ENCODE results near the gene CAPN6.

The CAPN6 gene

GRCh38 chrX:111270339-111270738, at the start of gene CAPN6:
Gene CAPN6, minus strand, starts transcription at chrX:111270483. Its CDS starts 6,547 bp downstream, at chrX:111263936.
- no peak within 1 kb of the TSS for H3K4me3 ChIP-seq
- no peak for DNase-seq (ENCODE audit: low spot score)
- no peak within 1 kb of the TSS for H3K27ac ChIP-seq
- TF ChIP-seq CTCF (IDR thresholded peaks at IDR 0.05) = no peak

GRCh38 chrX:111319451-111319850, 49.2 kb upstream of the CAPN6 start:
- Histone ChIP-seq H3K4me3 (no peak overlapping the region), H3K27ac (no peak overlapping the region)
- TF ChIP-seq CTCF (IDR thresholded peaks at IDR 0.05) = no peak
- no peak for DNase-seq (ENCODE audit: low spot score)

GRCh38 chrX:111318901-111319300, 48.6 kb upstream of the CAPN6 start:
- TF ChIP-seq CTCF (IDR thresholded peaks at IDR 0.05) = no peak
- Histone ChIP-seq H3K27ac (no peak overlapping the region), H3K4me3 (no peak overlapping the region)
- DNase-seq (ENCODE audit: low spot score) = no peak

- no peak overlapping the region for H3K27ac ChIP-seq
- TF ChIP-seq CTCF (IDR thresholded peaks at IDR 0.05) = no peak
- DNase-seq (ENCODE audit: low spot score) = no peak
- H3K4me3 ChIP-seq = no peak overlapping the region
Measured at GRCh38 chrX:111309083-111309482, 38.8 kb upstream of the CAPN6 start.

GRCh38 chrX:111308039-111308438, 37.8 kb upstream of the CAPN6 start:
- no peak overlapping the region for H3K27ac ChIP-seq
- no peak for DNase-seq (ENCODE audit: low spot score)
- no peak for TF ChIP-seq CTCF (IDR thresholded peaks at IDR 0.05)
- H3K4me3 ChIP-seq = no peak overlapping the region

- no peak for TF ChIP-seq CTCF (IDR thresholded peaks at IDR 0.05)
- Histone ChIP-seq H3K4me3 (no peak overlapping the region), H3K27ac (no peak overlapping the region)
- DNase-seq (ENCODE audit: low spot score) = no peak
Measured at GRCh38 chrX:111302284-111302683, 32.0 kb upstream of the CAPN6 start.

- Histone ChIP-seq H3K4me3 (no peak overlapping the region), H3K27ac (no peak overlapping the region)
- no peak for DNase-seq (ENCODE audit: low spot score)
- TF ChIP-seq CTCF (IDR thresholded peaks at IDR 0.05) = no peak
Measured at GRCh38 chrX:111288841-111289240, 18.6 kb upstream of the CAPN6 start.

Data from coronary artery (tissue), 2 donors.